Mononuclear cell (primary cell): ENCODE results near the gene BLZF1. TPM values are rescaled to one million over a fixed set of nuclear protein-coding genes. Genes with fewer than 3 reads are reported as not detected.
"Not testable (repeated sequence)": the region's sequence is repeated elsewhere in the genome, so short reads cannot be mapped to it uniquely, and the experiment has no call there.

ENCODE experiments used
- H3K27me3 ChIP-seq: 2 replicates; pipeline ENCODE4 v1.6.0; 2011; ENCODE audit warnings: low read length, control low read depth; ENCODE audit not compliant: insufficient read depth
- H3K4me1 ChIP-seq: 2 replicates; pipeline ENCODE4 v1.5.1; 2011; ENCODE audit warnings: mild to moderate bottlenecking, low read length, control low read depth; ENCODE audit not compliant: insufficient read depth
- H3K4me3 ChIP-seq: 2 replicates; pipeline ENCODE4 v1.5.1; 2011; ENCODE audit warnings: mild to moderate bottlenecking, low read length, moderate library complexity
- H3K9me3 ChIP-seq: 2 replicates; pipeline ENCODE4 v1.5.1; 2011; ENCODE audit warnings: low read depth, mild to moderate bottlenecking, control low read depth, low read length
- total RNA-seq: library from RNA; depleted of rRNA; stranded (reverse); fragments of >200 nt; gene quantifications from one replicate; pipeline ENCODE4 v1.2.3, GENCODE V29; 2012

Gene BLZF1, protein sequence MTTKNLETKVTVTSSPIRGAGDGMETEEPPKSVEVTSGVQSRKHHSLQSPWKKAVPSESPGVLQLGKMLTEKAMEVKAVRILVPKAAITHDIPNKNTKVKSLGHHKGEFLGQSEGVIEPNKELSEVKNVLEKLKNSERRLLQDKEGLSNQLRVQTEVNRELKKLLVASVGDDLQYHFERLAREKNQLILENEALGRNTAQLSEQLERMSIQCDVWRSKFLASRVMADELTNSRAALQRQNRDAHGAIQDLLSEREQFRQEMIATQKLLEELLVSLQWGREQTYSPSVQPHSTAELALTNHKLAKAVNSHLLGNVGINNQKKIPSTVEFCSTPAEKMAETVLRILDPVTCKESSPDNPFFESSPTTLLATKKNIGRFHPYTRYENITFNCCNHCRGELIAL
- 11.1 TPM for total RNA-seq

GRCh38 chr1:169367686-169368405 is at the start of gene BLZF1, which contains the start of gene NME7:
Gene BLZF1, plus strand, starts transcription at chr1:169368195. Its CDS starts 1,328 bp downstream, at chr1:169369523.
Gene NME7, minus strand, starts transcription at chr1:169367797. Its CDS starts 87 bp downstream, at chr1:169367710.
- Histone ChIP-seq H3K27me3 (no peaks in the 10 kb centered on the region), H3K4me1 (peaks cover 7% of the 10 kb centered on the region)

DNA sequence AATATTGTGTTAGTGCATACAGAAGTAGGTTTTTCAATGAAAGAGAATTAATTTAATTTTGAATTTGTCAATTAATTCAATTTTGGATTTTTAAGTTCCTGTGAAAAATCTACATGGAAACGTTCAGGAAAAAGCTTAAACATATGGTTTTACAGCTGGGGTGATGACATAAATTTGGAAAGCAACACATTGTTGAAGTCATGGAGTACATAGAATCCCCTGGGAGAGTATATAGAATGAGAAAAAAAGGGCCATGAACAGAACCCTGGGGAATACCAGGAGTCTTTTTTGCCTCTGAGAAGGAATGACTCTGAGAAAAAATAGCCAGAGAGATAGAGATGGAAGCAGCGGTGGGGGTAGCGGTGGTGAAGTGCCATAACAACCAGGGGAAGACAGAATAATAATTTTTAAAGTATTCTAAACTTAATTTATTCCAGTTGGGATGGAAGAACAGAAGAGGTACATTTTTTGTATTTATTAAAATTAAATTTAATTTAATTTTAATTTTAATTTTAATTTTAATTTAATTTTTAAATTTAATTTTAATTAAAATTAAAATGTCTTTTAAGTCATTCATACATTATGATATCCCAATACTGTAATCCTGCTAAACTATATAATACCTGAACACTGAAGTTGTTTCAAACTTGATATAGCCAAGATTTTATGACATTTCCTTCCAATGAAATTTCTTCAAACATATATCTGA is 49.3 kb upstream of the BLZF1 start:
- no peaks in the 10 kb centered on the region for H3K9me3 ChIP-seq
- no peaks in the 10 kb centered on the region for H3K4me1 ChIP-seq
- H3K27me3 ChIP-seq: no peaks in the 10 kb centered on the region
- H3K4me3 ChIP-seq: no peak overlapping the region

More at GRCh38 chr1:169367686-169368405, at the start of gene BLZF1, which contains the start of gene NME7:
- Histone ChIP-seq H3K9me3 (no peaks in the 10 kb centered on the region), H3K4me3 (peak within 1 kb of the TSS; percentile 75)

DNA sequence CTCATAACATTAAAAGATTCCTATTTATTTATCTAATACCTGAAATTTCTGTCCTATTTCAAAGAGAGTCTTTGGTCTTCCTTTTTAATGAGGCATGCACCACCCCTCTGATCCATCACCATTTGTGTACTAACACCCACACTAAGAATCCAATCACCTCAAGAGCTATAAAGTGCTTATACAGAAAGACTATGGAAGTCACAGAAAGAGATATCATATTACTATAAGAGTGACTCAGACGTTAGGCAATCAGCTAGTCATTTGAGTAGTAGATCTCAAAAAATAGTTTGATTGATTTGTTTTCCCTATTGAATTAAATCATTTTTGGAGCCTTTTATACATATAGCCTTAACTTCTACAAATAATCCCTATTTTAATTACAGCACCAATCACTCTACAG is 46.5 kb upstream of the BLZF1 start:
- Histone ChIP-seq H3K4me3 (no peak overlapping the region), H3K27me3 (no peaks in the 10 kb centered on the region), H3K4me1 (peaks cover 6% of the 10 kb centered on the region), H3K9me3 (no peaks in the 10 kb centered on the region)

GRCh38 chr1:169322138-169322537 is 45.9 kb upstream of the BLZF1 start:
- H3K4me3 ChIP-seq: no peak overlapping the region
- no peaks in the 10 kb centered on the region for H3K27me3 ChIP-seq
- H3K4me1 ChIP-seq: peaks cover 11% of the 10 kb centered on the region
- no peaks in the 10 kb centered on the region for H3K9me3 ChIP-seq

DNA sequence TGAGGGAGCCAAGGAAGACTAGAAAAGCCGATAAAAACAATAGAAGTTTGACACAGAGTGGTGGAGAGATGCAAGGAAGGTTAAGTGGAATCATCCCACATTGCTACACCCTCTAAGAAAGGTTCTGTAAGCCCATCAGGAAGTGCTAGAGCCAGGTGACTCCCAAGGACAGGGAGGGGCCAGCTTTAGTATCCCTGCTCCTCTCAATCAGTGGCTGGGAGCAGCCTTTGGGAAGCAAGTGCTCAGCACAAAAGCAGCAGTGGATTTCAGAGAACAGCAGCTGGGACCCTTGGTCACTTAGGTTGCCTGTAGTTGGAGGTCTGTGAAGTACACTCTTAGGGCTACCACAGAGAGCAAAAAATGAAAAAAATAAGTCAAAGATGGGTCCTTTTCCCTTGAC is 42.9 kb upstream of the BLZF1 start:
- Histone ChIP-seq H3K9me3 (peaks cover 6% of the 10 kb centered on the region), H3K4me1 (peaks cover 11% of the 10 kb centered on the region), H3K27me3 (no peaks in the 10 kb centered on the region), H3K4me3 (no peak overlapping the region)

- Histone ChIP-seq H3K27me3 (no peaks in the 10 kb centered on the region), H3K4me3 (no peak overlapping the region), H3K9me3 (peaks cover 6% of the 10 kb centered on the region), H3K4me1 (peaks cover 11% of the 10 kb centered on the region)
Observed at GRCh38 chr1:169326261-169326955, 41.6 kb upstream of the BLZF1 start.

- H3K9me3 ChIP-seq: peaks cover 6% of the 10 kb centered on the region
- H3K4me1 ChIP-seq: peaks cover 11% of the 10 kb centered on the region
- H3K27me3 ChIP-seq: no peaks in the 10 kb centered on the region
- no peak overlapping the region for H3K4me3 ChIP-seq
Observed at GRCh38 chr1:169326956-169327268, 41.1 kb upstream of the BLZF1 start.

GRCh38 chr1:169327875-169328274 is 40.1 kb upstream of the BLZF1 start:
- peaks cover 6% of the 10 kb centered on the region for H3K9me3 ChIP-seq
- no peaks in the 10 kb centered on the region for H3K27me3 ChIP-seq
- peaks cover 11% of the 10 kb centered on the region for H3K4me1 ChIP-seq
- H3K4me3 ChIP-seq: no peak overlapping the region

DNA sequence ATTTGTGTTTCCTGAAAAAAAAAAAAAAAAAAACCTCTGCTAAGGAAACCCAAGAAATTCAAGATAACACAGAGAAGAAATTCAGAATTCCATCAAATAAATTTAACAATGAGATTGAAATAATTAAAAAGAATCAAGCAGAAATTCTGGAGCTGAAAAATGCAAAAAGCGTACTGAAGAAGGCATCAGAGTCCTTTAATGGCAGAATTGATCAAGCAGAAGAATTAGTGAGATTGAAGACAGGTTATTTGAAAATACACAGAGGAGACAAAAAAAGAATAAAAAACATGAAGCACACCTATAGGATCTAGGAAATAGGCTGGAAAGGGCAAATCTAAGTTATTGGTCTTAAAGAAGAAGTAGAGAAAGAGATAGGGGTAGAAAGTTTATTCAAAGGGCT is 38.6 kb upstream of the BLZF1 start:
- Histone ChIP-seq H3K27me3 (no peaks in the 10 kb centered on the region), H3K4me3 (no peak overlapping the region), H3K9me3 (peaks cover 6% of the 10 kb centered on the region), H3K4me1 (peaks cover 11% of the 10 kb centered on the region)

GRCh38 chr1:169330927-169331326 is 37.1 kb upstream of the BLZF1 start:
- H3K9me3 ChIP-seq: peaks cover 6% of the 10 kb centered on the region
- H3K27me3 ChIP-seq: no peaks in the 10 kb centered on the region
- no peak overlapping the region for H3K4me3 ChIP-seq
- H3K4me1 ChIP-seq: peaks cover 11% of the 10 kb centered on the region

DNA sequence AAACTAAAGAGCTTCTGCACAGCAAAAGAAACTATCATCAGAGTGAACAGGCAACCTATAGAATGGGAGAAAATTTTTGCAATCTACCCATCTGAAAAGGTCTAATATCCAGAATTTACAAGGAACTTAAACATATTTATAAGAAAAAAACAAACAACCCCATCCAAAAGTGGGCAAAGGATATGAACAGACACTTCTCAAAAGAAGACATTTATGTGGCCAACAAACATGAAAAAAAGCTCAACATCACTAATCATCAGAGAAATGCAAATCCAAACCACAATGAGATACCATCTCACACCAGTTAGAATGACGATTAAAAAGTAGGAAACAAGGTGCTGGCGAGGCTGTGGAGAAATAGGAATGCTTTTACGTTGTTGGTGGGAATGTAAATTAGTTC is 33.3 kb upstream of the BLZF1 start:
- H3K4me1 ChIP-seq, H3K4me3 ChIP-seq, H3K27me3 ChIP-seq, H3K9me3 ChIP-seq: not testable (repeated sequence)

DNA sequence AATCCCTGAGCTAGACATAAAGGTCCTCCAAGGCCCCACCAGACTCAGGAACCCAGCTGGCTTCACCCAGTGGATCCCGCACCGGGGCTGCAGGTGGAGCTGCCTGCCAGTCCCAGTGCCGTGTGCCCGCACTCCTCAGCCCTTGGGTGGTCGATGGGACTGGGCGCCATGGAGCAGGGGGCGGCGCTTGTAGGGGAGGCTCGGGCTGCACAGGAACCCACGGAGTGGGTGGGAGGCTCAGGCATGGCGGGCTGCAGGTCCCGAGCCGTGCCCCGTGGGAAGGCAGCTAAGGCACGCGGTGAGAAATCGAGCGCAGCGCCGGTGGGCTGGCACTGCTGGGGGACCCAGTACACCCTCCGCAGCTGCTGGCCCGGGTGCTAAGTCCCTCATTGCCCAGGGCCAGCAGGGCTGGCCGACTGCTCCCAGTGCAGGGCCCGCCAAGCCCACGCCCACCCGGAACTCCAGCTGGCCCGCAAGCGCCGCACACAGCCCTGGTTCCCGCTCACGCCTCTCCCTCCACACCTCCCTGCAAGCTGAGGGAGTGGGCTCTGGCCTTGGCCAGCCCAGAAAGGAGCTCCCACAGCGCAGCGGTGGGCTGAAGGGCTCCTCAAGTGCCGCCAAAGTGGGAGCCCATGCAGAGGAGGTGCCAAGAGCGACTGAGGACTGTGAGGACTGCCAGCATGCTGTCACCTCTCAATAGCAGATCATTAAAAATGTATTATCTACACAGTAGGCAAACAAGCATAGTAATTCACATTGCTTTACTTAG is 30.9 kb upstream of the BLZF1 start:
- not testable (repeated sequence) for H3K4me1 ChIP-seq, H3K4me3 ChIP-seq, H3K9me3 ChIP-seq, H3K27me3 ChIP-seq

- Histone ChIP-seq H3K4me1 (no peaks in the 10 kb centered on the region), H3K4me3 (no peak overlapping the region), H3K27me3 (no peaks in the 10 kb centered on the region), H3K9me3 (no peaks in the 10 kb centered on the region)
Observed at GRCh38 chr1:169338617-169339016, 29.4 kb upstream of the BLZF1 start.

- Histone ChIP-seq H3K4me1 (no peaks in the 10 kb centered on the region), H3K9me3 (no peaks in the 10 kb centered on the region), H3K27me3 (no peaks in the 10 kb centered on the region), H3K4me3 (no peak overlapping the region)
Observed at GRCh38 chr1:169339773-169340172, 28.2 kb upstream of the BLZF1 start.
